ENCODE results near the gene NMRK2. TPM values are rescaled to one million over a fixed set of nuclear protein-coding genes. Genes with fewer than 3 reads are reported as not detected.

Gene NMRK2
- total RNA-seq, 1 experiment from 2014 or later, result 61.9 TPM

GRCh38 chr19:3970808-3971598 is 38.1 kb downstream of the NMRK2 start, which contains the start of gene DAPK3:
Gene DAPK3, minus strand, starts transcription at chr19:3971099. Its CDS starts 1,364 bp downstream, at chr19:3969735.
- Mint-ChIP-seq H3K36me3 (peaks cover 24% of the 10 kb centered on the region), H3K4me1 (peaks cover 26% of the 10 kb centered on the region), H3K4me3 (peak within 1 kb of the TSS; percentile 96), H3K9me3 (no peaks in the 10 kb centered on the region), H3K27ac (peak within 1 kb of the TSS; percentile 100), H3K27me3 (ENCODE audit: low read depth) (no peaks in the 10 kb centered on the region; the same call in 1 of the 2 replicates)
- ATAC-seq (peak; percentile 65), DNase-seq (ENCODE audit: low spot score) (peak; percentile 98)
- ChIA-PET POLR2A (interaction anchor here (0.7 to 4.8 kb wide), 8 partner anchors 11 to 208 kb away, joined by 3 to 142 read pairs (median 4); partner anchors contain the start of genes EEF2, MRPL54 and NMRK2), CTCF (interaction anchor here (0.5 to 1.7 kb wide), 11 partner anchors 11 to 1686 kb away, joined by 3 to 49 read pairs (median 4); partner anchors contain the start of genes ATCAY, EEF2 and MRPL54)
- TF ChIP-seq EMX1 (CRISPR knock-in tag; IDR thresholded peaks at IDR 0.05) (peak; percentile 85), ZBTB43 (CRISPR knock-in tag; IDR thresholded peaks at IDR 0.05) (0 out of 2 replicates have a peak, but pooled peaks have one; percentile 59), HMGA2 (CRISPR knock-in tag; IDR thresholded peaks at IDR 0.05) (no peak), NR2C2 (CRISPR knock-in tag; IDR thresholded peaks at IDR 0.05) (no peak), KAT7 (CRISPR knock-in tag; IDR thresholded peaks at IDR 0.05; ENCODE audit: borderline replicate concordance) (0 out of 2 replicates have a peak, but pooled peaks have one; percentile 74), ZNF416 (CRISPR knock-in tag; IDR thresholded peaks at IDR 0.05) (peak; percentile 81), E2F5 (CRISPR knock-in tag; IDR thresholded peaks at IDR 0.05) (peak; percentile 70), ELF4 (CRISPR knock-in tag; IDR thresholded peaks at IDR 0.05; ENCODE audit: low read depth) (no peak), CREB1 (CRISPR knock-in tag; IDR thresholded peaks at IDR 0.05) (no peak), NFE2L1 (CRISPR knock-in tag; IDR thresholded peaks at IDR 0.05) (peak; percentile 76), SP1 (CRISPR knock-in tag; conservative IDR thresholded peaks at IDR 0.05) (peak; percentile 94), ZNF671 (CRISPR knock-in tag; IDR thresholded peaks at IDR 0.05) (peak; percentile 94), FOXK1 (CRISPR knock-in tag; IDR thresholded peaks at IDR 0.05) (peak; percentile 75), ZNF423 (CRISPR knock-in tag; IDR thresholded peaks at IDR 0.05) (no peak), PRRX2 (CRISPR knock-in tag; IDR thresholded peaks at IDR 0.05) (peak; percentile 90), ZMAT4 (CRISPR knock-in tag; IDR thresholded peaks at IDR 0.05) (no peak), CREM (CRISPR knock-in tag; IDR thresholded peaks at IDR 0.05) (peak; percentile 72), ZNF425 (CRISPR knock-in tag; conservative IDR thresholded peaks at IDR 0.05) (peak; percentile 88), HMGXB4 (CRISPR knock-in tag; IDR thresholded peaks at IDR 0.05) (no peak), IRF1 (CRISPR knock-in tag; IDR thresholded peaks at IDR 0.05) (0 out of 2 replicates have a peak, but pooled peaks have one; percentile 18), ATF3 (CRISPR knock-in tag; conservative IDR thresholded peaks at IDR 0.05) (peak; percentile 58; the same call in 1 of the 2 replicates), ZNF512 (CRISPR knock-in tag; IDR thresholded peaks at IDR 0.05; ENCODE audit: borderline replicate concordance) (0 out of 2 replicates have a peak, but pooled peaks have one; percentile 24), ERG (CRISPR knock-in tag; IDR thresholded peaks at IDR 0.05) (peak; percentile 93), ZNF219 (CRISPR knock-in tag; IDR thresholded peaks at IDR 0.05; ENCODE audit: borderline replicate concordance) (no peak), ETV6 (CRISPR knock-in tag; IDR thresholded peaks at IDR 0.05) (0 out of 2 replicates have a peak, but pooled peaks have one; percentile 47), TCF7 (CRISPR knock-in tag; IDR thresholded peaks at IDR 0.05; ENCODE audit: low read depth) (0 out of 2 replicates have a peak, but pooled peaks have one; percentile 65), ZNF232 (CRISPR knock-in tag; IDR thresholded peaks at IDR 0.05) (peak; percentile 54; the same call in 1 of the 2 replicates)
